Sciatic nerve (tissue), 2 donors: ENCODE data around the gene ENOX1. TPM values are rescaled to one million over a fixed set of nuclear protein-coding genes. Genes with fewer than 3 reads are reported as not detected.

Source experiments
- ATAC-seq: fragments of 200-7000 bp; cut with Tn5 transposase; one replicate; pipeline ENCODE4 v1.9.1; 2020; ENCODE audit warnings: mild to moderate bottlenecking, moderate library complexity
- DNase-seq: peaks from one replicate; pipeline ENCODE4 v3.0.0-alpha.2; 2020; ENCODE audit warnings: low spot score
- intact Hi-C: fragments of 100-400 bp; cut with DNase I; formaldehyde crosslinking; loops from one replicate; pipeline ENCODE4 v1.14.2; 2022
- total RNA-seq: library from RNA; stranded (reverse); fragmentation: NEBNext Ultra II Directional; extraction: Animal tissue kit (Norgen Biotek cat#: 25700); gene quantifications from one replicate; pipeline ENCODE4 v1.2.1, GENCODE V29; 2021
- donor health status: DM: no; HTN: no; CAD: no.
- donor health status: DM: no; HTN: no; CAD: no.

ENOX1 gene
- total RNA-seq, 1 donor from 2014 or later, result 4.3 TPM

DNA sequence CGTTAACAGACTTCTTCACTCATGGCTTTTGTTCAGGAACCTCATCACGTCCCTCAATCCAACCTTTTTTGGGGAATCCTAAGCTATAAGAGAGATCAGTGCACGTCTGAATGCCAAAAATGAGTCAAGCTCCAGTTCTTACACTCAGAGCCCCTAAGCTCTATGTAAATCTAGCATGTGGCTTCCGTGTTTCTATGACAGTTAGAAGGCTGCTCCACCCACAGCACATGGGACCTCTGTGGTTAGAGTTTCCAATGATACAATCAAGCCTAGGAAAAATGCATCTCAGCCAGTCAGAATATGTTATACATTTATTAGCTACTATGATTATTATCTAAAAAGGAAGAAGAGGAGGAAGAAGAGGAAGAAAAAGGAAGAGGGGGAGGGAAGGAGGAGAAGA lies 135.9 kb downstream of the ENOX1 start:
- DNase-seq (no peak), ATAC-seq (no peak)
- intact Hi-C loops, result no loop called here

DNA sequence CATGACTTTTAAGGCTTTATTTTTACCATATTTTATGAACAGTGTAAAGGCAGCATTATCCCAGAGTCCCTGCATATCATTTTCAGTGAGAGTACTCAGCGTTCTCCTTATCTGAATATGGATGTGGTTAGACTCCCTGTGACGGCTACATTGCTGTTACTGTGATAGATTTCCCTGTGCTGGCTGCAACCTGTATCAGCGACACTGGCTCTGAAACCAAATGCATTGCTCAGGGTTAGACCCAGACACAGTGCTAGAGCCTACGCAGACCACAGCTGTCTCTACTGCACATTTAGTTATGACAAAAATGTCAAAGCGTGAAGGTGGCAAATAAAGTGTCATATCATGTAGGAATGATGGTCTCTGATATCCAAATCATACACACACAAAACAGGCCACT lies 138.0 kb downstream of the ENOX1 start:
- DNase-seq (no peak), ATAC-seq (no peak)
- intact Hi-C loops, result no loop called here

DNA sequence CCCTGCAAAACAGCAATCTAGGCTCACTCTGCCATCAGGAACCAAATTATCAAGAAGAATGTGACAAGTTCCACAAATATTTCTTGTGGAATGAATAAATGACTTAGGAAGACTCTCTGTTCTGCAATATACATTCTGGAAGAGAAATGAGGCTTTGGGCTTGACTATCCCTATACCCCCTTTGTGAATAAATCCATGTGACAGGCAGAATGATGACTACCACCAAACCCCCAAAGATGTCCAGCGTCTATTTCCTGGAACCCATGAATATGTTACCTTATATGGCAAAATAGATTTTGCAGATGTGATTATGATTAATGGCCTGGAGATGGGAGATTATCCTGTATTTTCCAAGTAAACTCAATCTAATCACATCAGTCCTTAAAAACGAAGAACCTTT lies 139.3 kb downstream of the ENOX1 start:
- intact Hi-C loops, result no loop called here
- no peak for ATAC-seq
- DNase-seq, result no peak

DNA sequence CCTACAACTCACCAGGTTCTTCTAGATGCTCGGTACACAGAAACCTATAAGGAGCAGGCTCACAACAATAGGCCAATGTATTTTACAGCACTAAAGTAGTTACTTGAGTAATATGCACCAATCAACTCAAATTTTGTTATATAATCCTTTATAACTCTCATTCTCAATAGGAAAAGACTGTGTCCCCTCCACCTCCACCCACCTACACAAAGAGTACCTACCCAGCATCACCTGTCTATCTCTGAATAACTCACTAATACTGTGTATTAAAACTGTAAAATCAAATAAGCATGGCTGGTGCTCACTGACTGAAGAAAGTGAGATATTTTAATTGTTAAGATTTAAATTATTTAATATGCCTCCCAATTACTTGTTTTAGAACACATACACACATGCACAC lies 146.3 kb downstream of the ENOX1 start:
- intact Hi-C loops, result no loop called here
- DNase-seq (no peak), ATAC-seq (no peak)

DNA sequence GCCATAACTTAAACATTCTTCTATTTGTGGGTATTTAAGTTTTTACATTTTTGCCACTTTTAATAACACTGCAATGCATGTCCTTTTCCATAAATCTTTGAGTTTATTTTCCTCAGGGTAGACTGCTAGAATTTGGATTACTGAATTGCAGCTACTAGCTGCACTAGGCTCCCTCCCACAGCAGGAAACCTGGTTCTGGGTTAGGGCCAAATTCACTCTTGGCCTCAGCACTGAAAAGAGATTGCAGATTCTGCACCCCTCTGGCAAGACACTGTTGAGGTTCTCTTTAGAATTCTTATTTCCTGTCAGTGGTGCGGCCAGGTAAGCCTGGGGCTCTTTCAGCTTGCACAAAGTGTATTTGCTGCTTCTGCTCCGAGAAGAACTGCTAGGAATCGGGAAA lies 155.7 kb downstream of the ENOX1 start:
- DNase-seq (no peak), ATAC-seq (no peak)
- intact Hi-C loops, result no loop called here

DNA sequence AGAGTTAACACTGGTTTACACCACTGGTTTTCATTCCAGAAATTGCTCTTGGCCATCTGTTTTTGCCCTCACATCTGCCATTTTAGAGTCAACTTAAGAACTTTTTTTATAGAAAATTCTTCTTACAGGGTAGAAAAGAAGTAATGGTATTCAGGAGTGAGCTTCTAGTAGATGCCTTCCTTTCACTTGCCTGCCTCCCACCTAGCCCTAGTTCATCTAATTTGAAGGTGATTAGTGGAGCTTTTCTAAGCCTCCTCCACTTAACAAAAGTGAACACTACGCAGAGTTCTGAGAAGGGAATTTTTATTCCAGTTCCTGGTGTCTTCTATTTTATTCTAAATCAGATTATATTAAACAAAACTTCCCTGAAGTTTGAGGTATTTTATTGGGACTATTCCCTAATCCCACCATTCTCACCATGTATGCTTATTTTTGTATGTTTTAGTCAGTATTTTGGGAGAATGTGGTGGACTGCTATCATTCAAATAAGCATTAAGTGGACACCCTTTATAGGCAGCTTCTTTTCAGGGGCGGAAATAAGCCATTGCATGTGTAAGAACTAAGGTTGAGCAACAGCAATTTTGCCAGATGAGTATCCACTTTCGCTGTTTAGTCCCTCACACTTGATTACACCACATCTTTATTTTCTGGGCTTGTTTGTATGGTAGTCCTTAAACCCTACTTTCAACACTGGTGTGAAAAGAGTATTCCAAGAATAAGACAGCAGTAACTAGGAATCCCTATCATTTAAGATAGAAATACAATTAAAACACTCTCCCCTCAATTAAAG lies 156.9 kb downstream of the ENOX1 start:
- ATAC-seq (no peak), DNase-seq (no peak)
- intact Hi-C loops, result no loop called here

DNA sequence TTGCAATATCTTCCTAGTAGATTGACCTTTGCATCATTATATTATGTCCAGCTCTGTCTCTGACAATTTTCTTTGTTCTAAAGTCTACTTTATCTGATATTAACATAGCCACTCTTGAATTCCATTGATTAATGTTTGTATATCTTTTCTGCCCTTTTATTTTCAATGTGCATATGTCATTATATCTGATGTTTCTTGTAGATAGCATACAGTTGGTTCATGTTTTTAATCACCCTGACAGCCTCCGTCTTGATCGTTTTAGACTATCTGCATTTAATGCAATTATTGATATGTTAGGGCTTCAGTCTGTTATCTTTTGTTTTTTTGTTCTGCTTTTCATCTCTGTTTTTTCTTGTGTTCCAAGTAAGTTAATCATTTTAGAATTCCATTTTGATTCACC lies 159.8 kb downstream of the ENOX1 start:
- ATAC-seq (no peak), DNase-seq (no peak)
- intact Hi-C loops, result no loop called here

DNA sequence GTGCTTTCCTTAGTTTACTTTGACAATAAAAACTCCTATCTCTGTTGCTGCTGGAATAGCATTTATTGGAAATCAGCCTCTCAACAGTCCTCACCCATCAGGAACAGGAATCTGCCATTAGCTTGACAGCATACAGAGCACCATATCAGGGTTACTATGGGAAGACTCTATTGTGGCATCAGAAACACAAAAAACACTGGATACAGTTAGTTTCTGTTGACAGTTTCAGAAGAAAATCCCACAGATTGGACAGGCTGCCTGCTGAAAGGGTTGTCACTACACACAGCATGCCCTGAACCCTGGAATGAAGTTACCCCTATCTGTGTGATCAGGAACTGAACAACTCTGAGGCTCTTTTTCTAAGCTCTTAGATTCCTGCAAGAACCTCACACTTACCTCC lies 172.7 kb downstream of the ENOX1 start:
- intact Hi-C loops, result no loop called here
- DNase-seq (no peak), ATAC-seq (no peak)

DNA sequence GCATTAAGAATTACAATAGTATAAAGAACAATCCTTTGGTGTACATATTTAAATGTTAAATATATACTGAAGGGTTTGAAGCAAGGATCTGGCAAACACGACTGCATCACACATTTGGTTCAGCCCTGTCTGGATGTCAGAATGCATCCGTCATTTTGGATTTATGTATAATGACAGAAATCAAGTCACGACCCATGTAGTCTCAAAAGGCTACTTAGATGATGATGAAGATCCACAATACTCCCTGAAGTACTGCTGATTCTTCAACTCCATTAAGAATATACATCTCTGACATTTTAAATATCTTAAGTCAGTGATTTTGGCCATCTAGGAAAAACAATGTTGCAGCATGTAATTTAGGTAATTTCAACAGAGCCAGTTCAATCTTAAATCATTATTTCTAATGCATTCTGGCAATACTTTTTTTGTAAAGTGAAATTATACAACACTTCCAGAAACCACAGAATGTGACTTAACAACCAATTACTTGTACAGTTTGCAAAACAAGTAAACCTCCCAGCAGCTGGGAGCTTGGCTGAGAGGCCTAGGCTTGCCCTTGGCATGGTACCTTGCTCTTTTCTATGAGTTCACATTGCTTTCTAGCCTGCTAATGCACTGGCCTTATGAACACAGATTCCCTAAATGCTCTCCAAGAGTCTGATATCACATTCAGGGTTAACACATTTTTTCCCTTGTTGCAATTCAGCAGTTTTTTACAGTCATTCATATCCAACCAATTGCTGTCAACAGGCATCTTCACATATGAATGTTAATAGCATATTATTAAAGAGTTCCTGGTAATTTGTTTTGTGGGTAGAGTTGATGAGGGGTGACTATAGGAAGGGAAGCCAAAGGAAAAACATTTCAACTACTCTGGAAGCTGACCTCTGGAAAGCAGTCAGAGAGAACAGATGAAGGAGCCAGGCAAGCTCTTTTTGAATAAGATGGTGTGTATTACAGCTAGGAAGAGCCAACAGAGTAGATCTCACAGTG lies 175.2 kb downstream of the ENOX1 start:
- ATAC-seq (peak; percentile 66), DNase-seq (no peak)
- intact Hi-C loops, result no loop called here

DNA sequence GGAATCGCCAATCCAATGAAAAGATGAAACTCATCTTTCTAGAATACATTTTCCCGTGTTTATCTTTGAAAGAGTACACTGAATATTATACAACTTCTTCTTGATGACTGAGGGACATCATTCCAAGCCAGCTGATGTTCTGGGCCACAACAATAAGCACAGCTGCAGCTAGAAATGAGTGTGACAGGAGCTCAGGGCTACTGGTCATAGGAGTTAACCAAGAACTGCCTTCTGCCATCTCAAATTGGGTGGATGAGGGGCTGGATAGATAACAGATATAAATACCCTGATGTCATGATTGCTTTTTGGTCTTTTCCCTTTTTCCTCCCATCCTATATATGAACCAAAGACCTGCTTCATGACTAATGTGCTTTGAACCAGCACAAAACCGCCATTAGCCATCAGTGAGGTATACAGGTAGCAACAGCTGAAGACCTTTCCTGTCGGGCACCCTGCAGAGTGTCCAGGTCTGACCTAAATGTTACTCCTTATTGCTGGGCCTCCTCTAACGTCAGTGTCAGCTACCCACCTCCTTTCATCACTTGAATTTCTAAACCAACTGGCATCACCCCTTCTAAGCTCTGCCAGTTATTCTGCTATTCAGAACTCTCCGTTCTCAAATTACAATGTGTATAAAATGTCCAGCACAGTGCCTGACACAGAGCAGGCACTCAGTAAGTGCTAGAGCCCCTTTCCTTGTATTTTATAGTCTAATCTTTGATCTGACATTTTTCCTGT lies 178.2 kb downstream of the ENOX1 start:
- DNase-seq, result no peak
- no peak for ATAC-seq
- intact Hi-C loops, result no loop called here

DNA sequence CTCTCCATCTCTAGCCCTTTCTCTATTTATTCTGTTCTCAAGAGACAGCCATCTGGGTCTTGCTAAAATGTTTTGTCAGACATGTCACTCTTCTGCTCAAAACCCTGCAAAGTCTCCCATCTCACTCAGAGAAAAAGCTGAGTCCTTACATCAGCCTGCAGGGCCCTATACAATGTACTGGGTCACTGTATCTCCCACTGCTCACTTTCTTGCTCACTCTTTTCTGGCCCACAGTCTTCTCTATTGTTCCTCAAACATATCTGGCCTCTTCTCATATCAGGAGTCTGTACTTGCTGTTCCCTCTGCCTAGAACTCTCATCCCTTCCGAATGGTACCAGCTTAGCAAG lies 189.2 kb downstream of the ENOX1 start:
- intact Hi-C loops, result no loop called here
- no peak for ATAC-seq
- DNase-seq, result no peak

DNA sequence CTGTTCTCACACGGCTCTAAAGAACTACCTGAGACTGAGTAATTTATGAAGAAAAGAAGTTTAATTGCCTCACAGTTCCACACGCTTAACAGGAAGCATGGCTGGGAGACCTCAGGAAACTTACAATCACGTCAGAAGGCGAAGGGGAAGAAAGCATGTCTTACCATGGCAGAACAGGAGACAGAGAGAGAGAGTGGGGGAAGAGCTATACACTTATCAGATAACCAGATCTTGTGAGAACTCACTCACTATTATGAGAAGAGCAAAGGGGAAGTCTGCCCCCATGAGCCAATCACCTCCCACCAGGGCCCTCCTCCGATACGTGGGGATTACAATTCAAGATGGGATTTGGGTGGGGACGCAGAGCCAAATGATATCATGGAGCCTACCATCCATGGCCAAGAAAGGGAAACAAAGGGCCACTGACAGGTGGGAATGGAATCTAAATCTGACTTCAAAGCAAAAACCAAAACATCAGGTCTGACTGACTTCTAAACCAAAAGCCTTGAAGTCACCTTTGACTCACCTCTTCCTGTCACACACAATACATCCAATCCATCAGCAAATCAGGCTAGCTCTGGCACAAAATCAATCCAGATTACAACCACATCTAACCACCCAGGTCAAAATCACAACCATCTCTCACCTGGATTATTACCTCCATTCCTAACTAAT lies 189.7 kb downstream of the ENOX1 start:
- DNase-seq, result no peak
- no peak for ATAC-seq
- intact Hi-C loops, result no loop called here

DNA sequence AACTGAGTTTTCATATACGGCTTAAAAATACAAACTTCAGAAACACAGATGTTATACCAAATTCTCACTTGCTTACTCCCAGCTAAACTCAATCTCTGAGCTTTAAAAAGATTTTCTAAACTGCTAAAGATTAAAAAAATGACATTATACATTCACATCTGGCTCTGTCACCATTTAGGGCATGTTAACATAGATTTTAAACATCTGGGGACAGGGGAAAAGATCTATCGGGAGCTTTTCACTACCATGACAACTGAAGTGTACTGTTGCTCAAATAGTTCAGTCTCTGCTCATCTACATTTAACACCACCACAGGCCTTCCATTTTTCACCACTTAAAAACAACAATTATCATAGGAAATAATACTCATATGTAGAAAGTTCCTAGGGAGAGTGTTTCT lies 190.8 kb downstream of the ENOX1 start:
- no peak for ATAC-seq
- DNase-seq, result no peak
- intact Hi-C loops, result no loop called here

DNA sequence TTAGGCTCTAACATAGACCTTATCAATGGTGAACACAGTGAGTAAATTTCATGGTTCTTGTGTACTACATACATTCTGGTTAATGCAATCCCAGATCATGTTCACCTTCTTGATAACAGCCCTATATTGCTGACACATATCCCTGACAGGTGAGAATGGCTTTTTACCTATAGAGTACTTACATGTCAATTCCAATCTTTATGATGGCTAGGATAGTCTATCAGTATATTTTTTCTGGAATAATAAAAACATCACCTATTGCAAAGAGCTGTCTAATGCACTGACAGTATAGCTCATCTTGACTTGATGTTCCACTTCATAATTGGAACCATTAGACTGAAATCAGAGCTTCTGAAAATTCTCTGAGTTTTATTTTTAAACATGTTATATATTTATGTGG lies 199.4 kb downstream of the ENOX1 start:
- ATAC-seq, result no peak
- no peak for DNase-seq
- intact Hi-C loops, result no loop called here

DNA sequence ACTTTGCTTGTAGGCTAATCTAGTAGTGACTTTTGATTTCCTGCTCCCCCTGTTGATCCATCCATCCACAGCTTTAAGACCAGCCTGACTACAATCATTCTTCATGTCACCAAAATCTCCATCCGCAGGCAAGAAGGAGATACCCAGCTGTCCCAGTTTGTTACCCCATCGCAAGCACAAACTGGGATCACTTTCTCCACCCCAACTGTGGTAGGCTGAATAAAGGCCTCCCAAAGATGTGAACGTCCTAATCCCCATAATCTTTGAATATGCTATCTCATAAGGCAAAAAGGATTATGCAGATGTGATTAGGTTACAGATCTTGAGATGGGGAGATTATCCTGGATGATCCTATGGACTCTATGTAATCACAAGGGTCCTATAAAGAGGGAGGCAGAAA lies 202.0 kb downstream of the ENOX1 start:
- no peak for ATAC-seq
- intact Hi-C loops, result no loop called here
- no peak for DNase-seq

DNA sequence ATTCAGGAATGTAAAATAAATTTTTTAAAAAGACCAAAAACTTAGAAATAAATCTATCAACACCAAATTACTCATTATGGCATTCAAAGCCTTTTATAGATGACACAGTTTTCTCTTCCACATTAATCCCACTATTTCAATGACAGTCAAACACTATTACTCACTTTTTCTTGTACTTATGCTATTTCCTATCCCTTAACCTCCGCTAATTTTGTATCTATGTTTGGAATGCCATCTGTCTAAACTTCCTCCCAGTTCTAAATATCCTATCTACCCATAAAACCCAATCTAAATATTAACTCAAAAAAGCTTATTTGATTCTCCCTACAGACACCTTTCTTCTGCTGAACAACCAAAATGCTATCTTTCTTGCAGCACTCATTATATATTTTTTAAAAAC lies 203.5 kb downstream of the ENOX1 start:
- DNase-seq, result no peak
- no peak for ATAC-seq
- intact Hi-C loops, result no loop called here

DNA sequence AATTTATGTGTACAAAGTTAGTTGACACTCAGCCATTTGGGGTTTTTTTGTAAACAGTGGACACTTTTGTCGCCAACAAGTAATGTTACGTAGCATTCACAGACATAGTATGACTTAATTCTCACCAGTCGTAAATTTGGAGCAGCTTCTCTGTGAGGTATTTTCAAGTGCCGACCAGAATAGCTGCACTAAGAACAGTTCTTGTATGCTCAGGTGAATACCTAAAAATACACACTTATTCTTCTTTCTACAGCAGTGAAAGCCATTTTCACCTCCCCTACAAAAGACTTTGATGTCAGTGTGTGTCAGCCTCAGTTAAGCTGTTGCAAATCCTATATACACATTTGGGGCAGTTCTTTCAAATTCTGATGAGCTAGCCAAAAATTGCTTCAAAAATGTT lies 206.5 kb downstream of the ENOX1 start:
- no peak for DNase-seq

DNA sequence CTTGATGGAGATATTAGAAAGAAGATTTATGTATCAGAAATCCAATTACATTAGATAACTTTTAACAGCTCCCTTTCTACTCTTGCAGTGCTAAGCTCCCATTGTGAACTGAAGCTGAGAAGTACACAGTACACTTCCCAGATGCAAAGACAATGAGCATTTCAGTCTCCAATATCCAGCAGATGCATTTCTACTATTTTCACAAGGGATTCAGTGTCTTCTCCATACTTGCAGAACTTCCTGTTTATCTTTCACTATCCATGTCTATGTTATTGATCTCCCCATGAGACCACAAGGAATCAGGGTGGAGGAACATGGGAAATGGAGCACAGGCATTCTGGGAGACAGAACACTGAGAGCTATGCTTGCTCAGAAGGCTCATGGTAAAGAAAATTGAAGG lies 207.5 kb downstream of the ENOX1 start:
- no peak for ATAC-seq
- intact Hi-C loops, result no loop called here
- DNase-seq, result no peak

More for the DNA sequence above, 206.5 kb downstream of the ENOX1 start:
- intact Hi-C loops, result no loop called here
- ATAC-seq, result no peak

DNA sequence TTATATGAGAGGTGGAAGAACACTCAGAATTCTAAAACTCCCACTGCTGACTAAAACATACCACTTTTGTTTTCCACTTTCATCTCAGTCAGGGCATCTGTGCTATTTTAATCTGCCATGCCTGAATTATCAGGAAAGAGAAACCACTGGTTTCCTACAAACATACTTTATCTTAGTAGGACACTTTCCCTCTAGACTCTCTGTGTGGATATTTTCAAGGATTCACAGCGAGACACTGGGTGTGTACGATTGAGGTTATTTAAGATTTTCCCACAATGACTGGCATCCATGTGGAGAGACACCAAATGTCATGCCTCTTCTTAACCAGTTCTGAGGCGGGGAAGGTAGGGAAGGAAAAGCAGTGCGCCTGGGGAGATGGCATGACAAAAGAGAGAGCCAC lies 212.2 kb downstream of the ENOX1 start:
- intact Hi-C loops, result no loop called here
- ATAC-seq, result no peak
- no peak for DNase-seq
